SK-N-SH treated with all-trans-retinoic acid at 6 μM for 48 hours (cell line): Measurements from ENCODE around the gene TPST2.

Experiments
- ATAC-seq: fragments of 200-7000 bp; cut with Tn5 transposase; 3 replicates; pipeline ENCODE4 v1.9.1; 2020; ENCODE audit warnings: mild to moderate bottlenecking, moderate library complexity
- ARNTL ChIP-seq: fragments of 450-650 bp; formaldehyde crosslinking; IDR thresholded peaks from 2 replicates; pipeline ENCODE4 v1.5.0; 2020; ENCODE audit warnings: low read depth, mild to moderate bottlenecking, moderate library complexity, borderline replicate concordance
- BACH2 ChIP-seq: fragments of 250-450 bp; sonication (Bioruptor Pico); IDR thresholded peaks from 2 replicates; pipeline ENCODE4 v1.9.0; 2021; ENCODE audit warnings: mild to moderate bottlenecking, borderline replicate concordance
- CREB5 ChIP-seq: fragments of 250-450 bp; sonication (Bioruptor Pico); IDR thresholded peaks from 2 replicates; pipeline ENCODE4 v1.5.1; 2020; ENCODE audit warnings: low read depth, mild to moderate bottlenecking, moderate library complexity
- CSDC2 ChIP-seq: fragments of 250-450 bp; sonication (Bioruptor Pico); IDR thresholded peaks from 2 replicates; pipeline ENCODE4 v1.5.0; 2020; ENCODE audit warnings: mild to moderate bottlenecking, moderate library complexity
- CSRNP3 ChIP-seq: fragments of 250-450 bp; sonication (Bioruptor Pico); IDR thresholded peaks from 2 replicates; pipeline ENCODE4 v1.5.1; 2021; ENCODE audit warnings: mild to moderate bottlenecking, moderate library complexity
- ESRRG ChIP-seq: fragments of 250-450 bp; sonication (Bioruptor Pico); IDR thresholded peaks from 2 replicates; pipeline ENCODE4 v1.6.1; 2021; ENCODE audit warnings: mild to moderate bottlenecking
- GLIS3 ChIP-seq: fragments of 250-450 bp; sonication (Bioruptor Pico); IDR thresholded peaks from 2 replicates; pipeline ENCODE4 v1.5.0; 2020; ENCODE audit warnings: mild to moderate bottlenecking, moderate library complexity
- ISL1 ChIP-seq: fragments of 250-450 bp; sonication (Bioruptor Pico); IDR thresholded peaks from 2 replicates; pipeline ENCODE4 v2.1.2; 2022; ENCODE audit warnings: mild to moderate bottlenecking, moderate library complexity
- OSR1 ChIP-seq: fragments of 250-450 bp; sonication (Bioruptor Pico); IDR thresholded peaks from 2 replicates; pipeline ENCODE4 v1.8.0; 2022; ENCODE audit warnings: moderate library complexity, mild to moderate bottlenecking, inconsistent platforms
- POU6F1 ChIP-seq: fragments of 250-450 bp; sonication (Bioruptor Pico); IDR thresholded peaks from 2 replicates; pipeline ENCODE4 v1.8.0; 2021; ENCODE audit warnings: low read depth, mild to moderate bottlenecking, moderate library complexity, borderline replicate concordance
- PPARA ChIP-seq: fragments of 250-450 bp; sonication (Bioruptor Pico); IDR thresholded peaks from 2 replicates; pipeline ENCODE4 v1.5.0; 2020; ENCODE audit warnings: mild to moderate bottlenecking, borderline replicate concordance
- RARB ChIP-seq: fragments of 250-450 bp; sonication (Bioruptor Pico); IDR thresholded peaks from 2 replicates; pipeline ENCODE4 v1.8.0; 2021; ENCODE audit warnings: mild to moderate bottlenecking, moderate library complexity
- SNAI2 ChIP-seq: fragments of 250-450 bp; sonication (Bioruptor Pico); IDR thresholded peaks from 2 replicates; pipeline ENCODE4 v1.5.0; 2020; ENCODE audit warnings: mild to moderate bottlenecking, moderate library complexity
- TCF4 ChIP-seq: fragments of 250-450 bp; sonication (Bioruptor Pico); IDR thresholded peaks from 2 replicates; pipeline ENCODE4 v1.8.0; 2021; ENCODE audit warnings: mild to moderate bottlenecking, moderate library complexity, borderline replicate concordance
- TOX ChIP-seq: fragments of 250-450 bp; sonication (Bioruptor Pico); IDR thresholded peaks from 2 replicates; pipeline ENCODE4 v1.8.0; 2021; ENCODE audit warnings: mild to moderate bottlenecking, moderate library complexity, borderline replicate concordance
- TSHZ2 ChIP-seq: fragments of 250-450 bp; sonication (Bioruptor Pico); IDR thresholded peaks from 2 replicates; pipeline ENCODE4 v1.5.0; 2020; ENCODE audit warnings: mild to moderate bottlenecking, moderate library complexity
- ZC3H10 ChIP-seq: fragments of 250-450 bp; sonication (Bioruptor Pico); IDR thresholded peaks from 2 replicates; pipeline ENCODE4 v1.5.1; 2021; ENCODE audit warnings: mild to moderate bottlenecking, moderate library complexity
- ZFP3 ChIP-seq: fragments of 250-450 bp; sonication (Bioruptor Pico); IDR thresholded peaks from 2 replicates; pipeline ENCODE4 v1.5.0; 2020; ENCODE audit warnings: mild to moderate bottlenecking, moderate library complexity
- ZFP30 ChIP-seq: fragments of 450-650 bp; formaldehyde crosslinking; IDR thresholded peaks from 2 replicates; pipeline ENCODE4 v1.5.0; 2022; ENCODE audit warnings: mild to moderate bottlenecking, moderate library complexity
- ZNF565 ChIP-seq: fragments of 450-650 bp; formaldehyde crosslinking; conservative IDR thresholded peaks from 2 replicates; pipeline ENCODE4 v1.5.0; 2020; ENCODE audit warnings: low read depth, mild to moderate bottlenecking, moderate library complexity
- ZNF70 ChIP-seq: fragments of 450-650 bp; formaldehyde crosslinking; IDR thresholded peaks from 2 replicates; pipeline ENCODE4 v1.5.0; 2020; ENCODE audit warnings: mild to moderate bottlenecking, moderate library complexity
- ZNF8 ChIP-seq: fragments of 450-650 bp; formaldehyde crosslinking; IDR thresholded peaks from 2 replicates; pipeline ENCODE4 v1.5.0; 2020; ENCODE audit warnings: mild to moderate bottlenecking, moderate library complexity

TPST2 gene

GRCh38 chr22:26604368-26604767 is 14.4 kb upstream of the TPST2 start:
- TF ChIP-seq ZNF70 (no peak), OSR1 (CRISPR knock-in tag) (no peak), ISL1 (CRISPR knock-in tag) (no peak), ZFP3 (CRISPR knock-in tag) (no peak; the same call in 1 of the 2 replicates), BACH2 (CRISPR knock-in tag) (no peak), ZNF565 (CRISPR knock-in tag) (no peak), TOX (no peak), PPARA (CRISPR knock-in tag) (no peak), SNAI2 (CRISPR knock-in tag) (no peak), ZNF8 (CRISPR knock-in tag) (no peak), CSDC2 (CRISPR knock-in tag) (no peak), CSRNP3 (CRISPR knock-in tag) (no peak), GLIS3 (CRISPR knock-in tag) (no peak), RARB (no peak), TSHZ2 (CRISPR knock-in tag) (no peak), POU6F1 (CRISPR knock-in tag) (no peak), ARNTL (no peak), ESRRG (CRISPR knock-in tag) (no peak), ZC3H10 (CRISPR knock-in tag) (no peak), ZFP30 (CRISPR knock-in tag) (no peak)
- no peak for ATAC-seq

GRCh38 chr22:26602127-26602526 is 12.2 kb upstream of the TPST2 start:
- TF ChIP-seq CSRNP3 (CRISPR knock-in tag) (no peak), ZNF565 (CRISPR knock-in tag) (no peak), TCF4 (CRISPR knock-in tag) (no peak), ARNTL (no peak), CSDC2 (CRISPR knock-in tag) (no peak), ESRRG (CRISPR knock-in tag) (no peak), TSHZ2 (CRISPR knock-in tag) (no peak), GLIS3 (CRISPR knock-in tag) (no peak), SNAI2 (CRISPR knock-in tag) (no peak), POU6F1 (CRISPR knock-in tag) (no peak), ZFP3 (CRISPR knock-in tag) (no peak), ZNF70 (no peak), TOX (no peak), ZFP30 (CRISPR knock-in tag) (no peak), CREB5 (no peak), ZNF8 (CRISPR knock-in tag) (no peak), ISL1 (CRISPR knock-in tag) (no peak)
- no peak for ATAC-seq
